Stimulated activated CD8-positive, alpha-beta memory T cell treated with anti-CD3 and anti-CD28 coated beads, Interleukin-7, amount 100 ng/mL, for 48 hours (primary cell): ENCODE measurements around the gene PRSS8.

Source experiments
- DNase-seq, 2 donors: peaks; one replicate each; pipeline ENCODE4 v3.0.0-alpha.2; 2020; ENCODE audit warnings: low read depth in 1 of 2; ENCODE audit errors: extremely low read depth in 1 of 2

PRSS8 gene

GRCh38 chr16:31084584-31085302 lies 50.8 kb downstream of the PRSS8 start:
- no peak for DNase-seq

DNA sequence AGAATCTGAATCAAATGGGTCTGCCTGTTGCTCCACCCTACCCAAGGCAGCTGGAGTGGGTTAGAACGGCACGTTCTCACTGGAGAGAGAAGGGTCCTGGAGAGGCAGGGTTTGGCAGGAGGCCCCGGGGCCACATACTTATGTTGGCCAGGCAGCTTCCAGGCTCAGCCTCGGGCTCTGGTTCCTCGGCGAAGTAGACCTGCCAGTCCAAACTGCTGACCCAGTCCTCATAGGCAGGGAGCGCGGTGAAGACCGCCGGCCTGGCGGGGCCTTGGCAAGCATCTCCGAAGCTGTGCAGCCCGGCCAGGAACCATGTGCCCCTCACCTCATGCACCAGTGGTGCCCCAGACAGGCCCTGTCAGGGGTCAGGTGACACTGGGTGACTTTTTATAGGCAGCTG lies 51.5 kb downstream of the PRSS8 start:
- no peak for DNase-seq

DNA sequence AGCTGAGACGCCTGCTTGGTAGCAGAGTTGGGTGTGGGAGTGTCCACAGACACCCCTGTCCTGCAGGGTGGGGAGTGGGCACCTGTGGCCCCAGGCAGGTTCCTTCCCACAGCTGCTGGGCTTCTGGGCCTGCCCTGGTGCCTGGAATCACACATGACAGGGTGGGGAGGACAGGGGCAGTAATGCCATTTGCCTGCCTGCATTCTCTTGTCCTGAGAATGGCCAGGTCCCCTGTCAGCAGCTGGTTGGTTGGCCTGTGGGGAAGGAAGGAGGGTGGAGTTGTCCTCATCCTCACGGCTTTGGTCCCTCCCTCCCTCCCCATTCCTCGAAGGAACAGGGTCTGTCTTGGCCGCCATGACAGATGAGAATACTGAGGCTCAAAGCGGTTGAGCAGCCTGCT lies 52.0 kb downstream of the PRSS8 start:
- DNase-seq: no peak

- DNase-seq: no peak
Observed at GRCh38 chr16:31083081-31083480, 52.4 kb downstream of the PRSS8 start.

DNA sequence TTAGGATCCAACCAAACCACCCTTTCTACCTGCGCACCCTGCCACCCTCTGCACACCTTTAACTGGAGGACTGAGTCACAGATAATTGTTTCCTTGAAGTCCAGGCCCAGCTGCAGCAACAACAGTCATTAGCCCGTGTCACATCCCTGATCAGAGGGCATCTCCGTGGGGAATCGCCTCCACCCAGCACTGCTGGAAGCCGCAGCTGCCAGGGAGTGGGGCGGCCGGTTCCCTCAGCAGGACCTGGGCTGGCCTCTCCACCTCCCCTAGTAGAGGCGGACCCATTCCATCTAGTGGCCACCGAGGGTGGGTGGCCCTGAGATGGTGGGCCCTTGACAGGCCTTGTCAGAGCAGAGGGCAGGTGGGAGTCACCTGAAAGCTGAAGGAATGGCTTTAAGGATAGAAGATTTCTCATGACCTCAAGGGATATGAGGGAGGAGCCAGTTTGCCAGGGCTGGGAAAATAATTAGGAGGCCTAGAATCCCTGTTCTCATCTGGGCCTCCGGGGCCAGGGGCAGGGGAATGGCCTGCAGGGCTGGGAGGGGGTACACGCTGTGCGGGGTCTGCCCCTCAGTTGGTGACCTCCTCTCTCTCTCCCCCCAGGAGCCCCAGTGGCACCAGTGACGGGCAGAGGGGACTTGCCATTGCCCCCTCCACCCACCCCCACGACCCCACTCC lies 53.0 kb downstream of the PRSS8 start:
- no peak for DNase-seq
